ENCODE data around the gene ATP1B1. TPM values are rescaled to one million over a fixed set of nuclear protein-coding genes. Genes with fewer than 3 reads are reported as not detected.

ATP1B1 gene
- total and polyA plus RNA-seq, 2 of the 13 experiments (the other 11 are each of a cell fraction or from before 2014, with no cell fraction given): 134 to 135 TPM

- peak; percentile 76; the same call in 1 of the 2 replicates for TF ChIP-seq ZGPAT (CRISPR knock-in tag; IDR thresholded peaks at IDR 0.05)
- no peak for TF ChIP-seq ZNF678 (CRISPR knock-in tag; IDR thresholded peaks at IDR 0.05)
- 0 out of 2 replicates have a peak, but pooled peaks have one; percentile 45 for TF ChIP-seq TBP (CRISPR knock-in tag; IDR thresholded peaks at IDR 0.05)
- peak; percentile 82; the same call in 1 of the 2 replicates for TF ChIP-seq ATF2 (CRISPR knock-in tag; IDR thresholded peaks at IDR 0.05)
- no peak for TF ChIP-seq ZBTB3 (CRISPR knock-in tag; IDR thresholded peaks at IDR 0.05; ENCODE audit: borderline replicate concordance, low read depth)
- no peak for TF ChIP-seq TAF1 (CRISPR knock-in tag; IDR thresholded peaks at IDR 0.05)
- TF ChIP-seq GLI4 (CRISPR knock-in tag; IDR thresholded peaks at IDR 0.05; ENCODE audit: borderline replicate concordance): no peak; the same call in 1 of the 2 replicates
- no peak for TF ChIP-seq ZSCAN12 (CRISPR knock-in tag; IDR thresholded peaks at IDR 0.05)
- no peak for TF ChIP-seq ATF7-NPFF (CRISPR knock-in tag; IDR thresholded peaks at IDR 0.05; ENCODE audit: low read depth)
- TF ChIP-seq ZNF121 (CRISPR knock-in tag; IDR thresholded peaks at IDR 0.05): no peak
- peak; percentile 90 for TF ChIP-seq TBX2 (CRISPR knock-in tag; IDR thresholded peaks at IDR 0.05; ENCODE audit: borderline replicate concordance)
- TF ChIP-seq GLMP (CRISPR knock-in tag; IDR thresholded peaks at IDR 0.05; ENCODE audit: borderline replicate concordance): no peak
- TF ChIP-seq ZFAT (CRISPR knock-in tag; conservative IDR thresholded peaks at IDR 0.05): no peak
- no peak for TF ChIP-seq EED (CRISPR knock-in tag; IDR thresholded peaks at IDR 0.05)
- peak; percentile 93 for TF ChIP-seq SALL1 (CRISPR knock-in tag; IDR thresholded peaks at IDR 0.05)
- TF ChIP-seq ZNF407 (CRISPR knock-in tag; IDR thresholded peaks at IDR 0.05; ENCODE audit: not compliant biosample characterization): no peak
- TF ChIP-seq HOXA5 (CRISPR knock-in tag; IDR thresholded peaks at IDR 0.05): peak; percentile 73; the same call in 1 of the 2 replicates
Measured at GRCh38 chr1:169115891-169116585, 9.5 kb downstream of the ATP1B1 start (continued).
